ENCODE data around the gene BOLL.
"Not testable (repeated sequence)": the region's sequence is repeated elsewhere in the genome, so short reads cannot be mapped to it uniquely, and the experiment has no call there.

Gene BOLL

GRCh38 chr2:197784956-197785941 lies at the start of gene BOLL:
Gene BOLL (minus strand): TSS chr2:197785319. CDS start chr2:197781850, 3,469 bp downstream.
- DNase-seq, result no peak

- DNase-seq, result not testable (repeated sequence)
Measured at GRCh38 chr2:197834771-197835170, 49.7 kb upstream of the BOLL start.

GRCh38 chr2:197828464-197829135 lies 43.5 kb upstream of the BOLL start:
- no peak for DNase-seq

- no peak for DNase-seq
Measured at GRCh38 chr2:197827618-197828017, 42.5 kb upstream of the BOLL start.

GRCh38 chr2:197822333-197822732 lies 37.2 kb upstream of the BOLL start:
- no peak for DNase-seq

GRCh38 chr2:197821550-197822289 lies 36.6 kb upstream of the BOLL start:
- DNase-seq, result peak; percentile 29 to 54

- DNase-seq, result no peak
Measured at GRCh38 chr2:197814526-197814925, 29.4 kb upstream of the BOLL start.

- peak; percentile 59 to 64 for DNase-seq
Measured at GRCh38 chr2:197813093-197813787, 28.1 kb upstream of the BOLL start.

- DNase-seq, result no peak
Measured at GRCh38 chr2:197810491-197810890, 25.4 kb upstream of the BOLL start.

GRCh38 chr2:197810016-197810415 lies 24.9 kb upstream of the BOLL start:
- no peak for DNase-seq

- DNase-seq, result no peak
Measured at GRCh38 chr2:197809064-197809463, 23.9 kb upstream of the BOLL start.

- DNase-seq, result peak; percentile 38 to 43
Measured at GRCh38 chr2:197805715-197806633, 20.9 kb upstream of the BOLL start.

GRCh38 chr2:197804758-197805714 lies 19.9 kb upstream of the BOLL start:
- peak; percentile 27 to 49 for DNase-seq

- peak; percentile 91 to 92 for DNase-seq
Measured at GRCh38 chr2:197804049-197804757, 19.1 kb upstream of the BOLL start, which contains the start of gene PLCL1. Gene PLCL1 (plus strand): TSS chr2:197804593.

- peak; percentile 56 to 75 for DNase-seq
Measured at GRCh38 chr2:197803033-197803444, 17.9 kb upstream of the BOLL start.

- no peak for DNase-seq
Measured at GRCh38 chr2:197801033-197801432, 15.9 kb upstream of the BOLL start.

GRCh38 chr2:197800091-197800490 lies 15.0 kb upstream of the BOLL start:
- no peak for DNase-seq

- no peak for DNase-seq
Measured at GRCh38 chr2:197799068-197799467, 13.9 kb upstream of the BOLL start.

GRCh38 chr2:197798187-197798586 lies 13.1 kb upstream of the BOLL start:
- no peak for DNase-seq

Measured in inflammatory macrophage treated with lipopolysaccharide for 1 hour (primary cell).